HG03575 (cell line): ENCODE data around the gene RPL5.

Experiments used
- ATAC-seq: cut with Tn5 transposase; IDR thresholded peaks from one replicate; pipeline ENCODE4 v1.9.1; 2021; ENCODE audit not compliant: unreplicated experiment, insufficient number of reproducible peaks, low FRiP score; ENCODE audit errors: extremely low read depth

Gene RPL5

DNA sequence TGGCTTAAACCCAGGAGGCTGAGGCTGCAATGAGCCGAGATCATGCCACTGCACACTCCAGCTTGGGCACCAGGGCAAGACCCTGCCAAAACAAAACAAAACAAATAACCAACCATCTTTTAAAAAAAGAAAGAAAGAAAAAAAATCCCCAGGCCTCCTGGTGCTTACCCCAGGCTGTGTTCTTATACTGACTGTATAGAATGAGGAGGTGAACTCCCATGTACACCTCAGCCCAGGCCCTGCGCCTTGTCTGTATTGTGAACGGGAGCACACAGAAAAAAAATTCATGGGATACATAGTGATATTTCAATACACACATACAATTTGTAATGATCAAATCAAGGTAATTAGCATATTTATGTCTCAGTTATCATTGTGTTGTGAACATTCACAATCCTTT lies 14.1 kb downstream of the RPL5 start:
- ATAC-seq: no peak

DNA sequence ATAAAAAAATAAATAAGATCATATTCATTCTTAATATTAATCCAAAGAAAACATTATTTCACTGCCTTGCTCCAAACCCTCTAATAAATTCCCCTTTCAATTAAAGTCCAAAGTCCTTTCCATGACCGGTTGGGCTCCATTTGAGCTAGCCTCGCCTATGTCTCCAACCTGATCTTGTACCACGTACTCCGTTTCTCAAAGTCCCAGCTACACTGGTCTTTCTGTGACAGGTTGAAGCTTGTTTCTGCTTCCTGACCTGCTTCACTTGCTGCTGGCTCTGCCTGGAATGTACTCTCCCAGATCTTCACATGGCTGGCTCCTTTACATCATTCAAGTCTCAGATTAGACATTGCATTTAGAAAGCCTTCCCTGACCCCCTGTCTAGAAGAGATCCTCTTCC lies 16.4 kb downstream of the RPL5 start:
- ATAC-seq: no peak

DNA sequence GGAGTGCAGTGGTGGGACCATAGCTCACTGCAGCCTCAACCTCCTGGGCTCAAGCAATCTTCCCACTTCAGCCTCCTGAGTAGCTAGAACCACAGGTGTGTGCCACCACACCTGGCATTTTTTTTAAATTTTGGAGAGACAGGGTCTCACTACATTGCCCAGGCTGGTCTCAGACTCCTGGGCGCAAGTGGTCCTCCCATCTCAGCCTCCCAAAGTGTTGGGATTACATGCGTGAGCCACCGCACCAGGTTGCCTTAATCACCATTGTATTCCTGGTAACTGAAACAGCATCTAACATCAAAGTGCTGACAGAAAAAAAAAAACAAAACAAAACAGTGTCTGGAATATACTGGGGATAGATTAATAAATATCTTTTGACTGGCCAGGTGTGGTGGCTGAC lies 18.2 kb downstream of the RPL5 start:
- no peak for ATAC-seq

DNA sequence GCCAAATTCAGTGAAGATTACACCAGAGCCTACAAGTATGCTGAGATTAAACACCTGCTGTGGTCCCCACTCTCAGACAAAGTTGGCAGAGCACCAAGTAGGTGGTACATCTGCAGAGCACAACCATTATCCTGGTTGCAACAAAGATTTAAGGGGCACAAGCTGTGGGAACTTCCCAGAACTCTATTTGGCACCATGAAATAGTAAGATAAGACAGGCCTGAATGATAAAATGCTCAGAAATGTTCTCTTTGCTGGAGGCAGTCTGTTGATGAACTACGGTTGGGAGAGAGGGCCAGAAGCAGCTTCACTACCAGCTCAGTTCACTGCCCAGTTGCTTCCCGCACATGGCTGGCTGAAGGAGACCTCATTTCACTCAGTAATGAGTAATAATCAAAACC lies 19.9 kb downstream of the RPL5 start:
- no peak for ATAC-seq

DNA sequence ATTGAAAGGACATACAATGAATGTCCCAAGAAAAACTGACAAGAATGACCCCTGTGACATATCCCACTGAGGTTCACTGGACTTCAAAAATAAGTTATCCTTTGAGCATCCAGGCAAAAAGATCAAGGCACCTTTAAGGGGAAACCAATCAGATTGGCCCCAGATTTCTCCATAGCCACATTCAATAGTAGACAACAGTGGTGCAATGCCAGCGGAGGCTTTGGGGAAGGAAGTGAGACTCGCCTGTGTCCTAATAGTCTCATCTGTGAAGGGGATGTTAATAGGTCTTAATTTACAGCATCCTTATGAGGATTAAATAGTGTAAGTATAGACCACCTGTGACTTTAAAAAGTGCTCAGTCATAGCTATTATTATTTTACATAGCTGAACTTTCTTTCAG lies 21.5 kb downstream of the RPL5 start:
- ATAC-seq: no peak

DNA sequence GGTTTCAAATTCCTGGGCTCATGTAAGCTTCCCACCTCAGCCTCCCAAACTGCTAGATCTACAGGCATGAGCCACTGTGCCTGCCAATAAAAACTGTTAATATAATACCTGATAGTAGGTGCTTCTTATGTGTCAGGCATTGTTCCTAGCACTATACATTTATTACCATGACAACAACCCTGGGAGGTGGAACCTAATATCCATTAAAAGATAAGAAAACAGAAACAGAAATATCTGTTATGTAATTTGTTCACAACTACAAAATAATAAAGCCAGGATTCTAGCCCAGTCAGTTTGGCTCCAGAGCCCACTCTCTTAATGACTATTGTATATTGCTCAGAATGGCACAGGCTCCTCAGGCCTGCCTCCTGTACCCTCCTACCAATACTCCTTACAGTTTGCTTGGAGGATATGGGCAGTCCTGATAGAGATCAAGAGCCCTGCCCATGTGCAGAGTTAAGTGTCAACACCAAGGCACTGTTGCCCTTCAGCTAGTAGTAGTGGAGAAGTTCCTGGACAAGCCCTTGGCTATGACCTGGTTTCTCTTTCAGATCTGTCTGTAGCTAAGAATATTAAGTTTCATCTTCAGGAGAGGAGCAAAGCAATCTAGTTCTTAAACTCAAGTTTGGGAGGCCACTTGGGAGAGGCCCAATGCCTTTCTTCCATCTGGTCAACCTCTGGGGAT lies 22.4 kb downstream of the RPL5 start:
- no peak for ATAC-seq

DNA sequence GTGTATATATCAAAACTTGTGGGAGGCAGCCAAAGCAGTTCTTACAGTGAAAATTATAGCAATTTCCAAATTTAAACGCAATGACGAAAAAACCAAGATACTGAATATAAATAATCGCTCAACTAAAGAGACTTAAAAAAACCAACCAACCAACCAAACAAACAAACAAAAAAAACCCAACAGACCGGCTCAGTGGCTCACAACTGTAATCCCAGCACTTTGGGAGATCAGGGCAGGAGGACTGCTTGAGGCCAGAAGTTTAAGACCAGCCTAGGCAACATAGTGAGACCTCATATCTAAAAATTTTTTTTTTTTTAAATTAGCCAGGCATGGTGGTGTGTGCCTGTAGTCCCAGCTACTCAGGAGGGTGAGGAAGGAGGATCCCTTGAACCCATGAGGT lies 23.4 kb downstream of the RPL5 start:
- ATAC-seq: no peak

DNA sequence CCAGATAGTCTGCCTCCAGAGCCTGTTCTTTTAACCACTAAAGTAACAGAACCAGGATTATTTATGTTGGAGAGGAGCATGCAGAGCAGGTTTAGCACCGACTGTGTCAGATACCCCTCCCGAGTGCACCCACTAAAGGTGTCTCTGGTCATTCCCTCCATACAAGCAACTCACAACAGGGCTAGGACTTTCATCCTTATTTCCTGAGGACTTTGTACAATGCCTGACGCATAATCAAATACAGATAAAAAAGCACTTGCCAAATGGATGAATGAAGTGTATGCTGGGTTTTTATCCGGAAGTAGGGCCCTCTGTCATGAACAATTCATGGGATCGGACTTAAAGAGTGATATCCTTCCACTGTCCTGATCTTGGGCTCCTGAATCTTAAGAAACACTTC lies 26.0 kb downstream of the RPL5 start:
- no peak for ATAC-seq

DNA sequence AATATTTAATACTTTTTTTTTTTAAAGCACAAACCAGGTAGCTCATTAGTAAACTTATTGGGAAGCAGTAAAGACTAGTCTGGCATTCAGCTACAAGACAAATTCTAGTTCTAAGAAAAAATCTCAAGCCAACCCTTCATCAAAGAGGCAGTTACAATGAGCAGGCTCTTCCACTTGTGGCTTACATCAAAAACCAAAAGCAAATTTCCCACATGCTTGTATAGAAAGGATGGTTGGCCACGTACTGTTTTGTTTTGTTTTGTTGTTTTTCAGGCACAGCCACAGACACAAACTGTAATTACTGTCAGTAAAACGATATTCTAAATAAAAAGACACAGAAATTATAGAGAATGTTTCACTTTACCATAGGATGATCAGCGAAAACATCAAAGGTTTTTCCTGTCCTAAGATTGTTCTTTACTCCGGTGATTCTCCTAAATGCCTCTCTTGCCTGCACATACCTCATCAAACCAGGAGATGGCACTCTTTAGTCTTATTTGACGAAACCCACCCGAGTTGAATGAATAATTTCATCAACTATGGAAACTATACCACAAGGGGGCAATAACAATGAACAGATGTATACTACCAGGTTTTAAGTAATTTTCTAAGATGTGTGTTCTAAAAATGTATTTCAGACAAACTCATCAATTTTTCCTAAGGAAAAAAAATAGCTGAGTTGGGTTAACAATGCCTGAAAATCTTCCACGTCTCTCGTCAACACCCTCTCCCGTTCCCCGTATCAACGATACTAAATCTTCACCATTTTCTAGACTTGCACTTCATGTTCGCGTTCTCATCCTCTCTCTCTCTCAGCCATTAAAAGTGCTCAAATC lies 26.9 kb downstream of the RPL5 start:
- no peak for ATAC-seq

DNA sequence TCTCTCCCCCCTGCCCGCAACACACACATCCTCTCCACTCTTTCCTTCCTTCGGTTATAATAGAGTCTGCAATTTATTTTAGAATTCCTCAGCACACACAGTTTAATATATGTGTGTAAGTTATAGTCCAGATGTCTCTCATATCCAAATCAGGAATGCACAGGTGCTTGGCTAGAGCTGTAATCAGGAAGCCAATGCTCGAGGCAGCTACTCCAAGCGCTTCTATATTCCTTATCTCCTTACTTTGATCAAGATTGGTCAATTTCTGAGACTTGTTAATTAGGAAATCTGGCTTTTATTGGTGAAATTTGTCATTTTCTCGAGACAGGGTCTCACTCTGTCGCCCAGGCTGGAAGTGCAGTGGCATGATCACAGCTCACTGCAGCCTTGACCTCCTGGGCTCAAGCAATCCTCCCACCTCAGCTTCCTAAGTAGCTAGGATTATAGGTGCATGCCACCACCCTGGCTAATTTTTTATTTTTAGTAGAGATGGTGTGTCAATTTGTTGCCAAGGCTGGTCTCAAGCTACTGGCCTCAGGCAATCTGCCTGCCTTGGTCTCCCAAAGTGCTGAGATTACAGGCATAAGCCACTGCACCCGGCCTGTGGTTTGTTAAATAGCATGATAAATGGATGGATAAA lies 27.7 kb downstream of the RPL5 start:
- no peak for ATAC-seq

DNA sequence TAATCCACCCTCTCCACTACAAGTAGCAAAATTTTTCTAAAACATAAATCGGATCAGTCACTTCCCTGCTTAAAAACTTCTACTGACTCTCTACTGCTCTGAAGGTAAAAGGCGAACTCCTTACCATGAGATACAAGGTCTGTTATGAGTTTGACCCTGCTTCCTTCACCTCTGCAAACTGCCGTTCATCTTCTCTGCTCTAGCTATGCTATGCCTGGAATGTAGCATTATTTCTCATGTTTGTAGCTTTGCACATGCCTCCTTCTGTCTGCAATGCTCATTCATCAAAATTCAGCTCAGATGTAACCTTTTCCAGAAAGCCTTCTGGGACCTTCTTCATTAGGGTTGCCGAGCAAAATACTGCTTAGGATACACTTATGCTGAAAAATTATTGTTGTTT lies 30.8 kb downstream of the RPL5 start:
- ATAC-seq: no peak

DNA sequence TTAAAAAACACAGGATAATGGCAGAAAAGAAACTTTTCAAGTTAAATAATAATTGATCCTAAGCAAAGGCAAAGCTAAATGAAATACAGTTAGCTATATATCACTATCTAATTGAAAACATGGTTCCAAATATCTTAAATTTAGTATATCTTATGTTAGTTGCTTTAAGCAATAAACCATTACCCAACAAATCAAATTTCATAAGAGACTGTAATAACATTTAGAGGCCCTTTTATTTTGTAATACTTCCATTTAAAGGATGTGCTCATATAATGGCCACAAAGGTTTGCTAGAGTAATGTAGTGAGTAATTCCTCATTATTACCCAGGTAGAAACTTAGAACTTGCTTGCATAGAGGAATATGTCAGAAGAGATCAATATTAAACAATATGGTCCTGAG lies 32.3 kb downstream of the RPL5 start:
- ATAC-seq: no peak

DNA sequence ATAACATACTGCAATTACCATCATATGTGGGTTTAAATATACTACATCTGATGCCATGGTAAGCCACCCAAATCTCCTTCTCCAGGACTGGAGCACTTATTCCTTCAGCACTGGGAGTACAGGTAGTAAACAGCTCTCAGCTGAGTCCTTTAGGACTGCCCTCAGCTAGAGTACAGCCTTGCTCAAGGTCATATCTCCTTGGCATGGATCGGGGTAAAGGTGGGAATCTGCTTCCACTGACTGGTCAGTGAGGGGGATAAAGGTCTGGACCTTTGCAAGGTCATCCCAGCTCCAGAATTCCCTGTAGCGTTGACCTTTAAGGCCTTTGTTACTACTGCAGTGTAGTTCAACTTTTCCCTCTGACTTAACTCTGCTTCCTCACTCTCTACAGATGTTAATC lies 38.8 kb downstream of the RPL5 start:
- no peak for ATAC-seq

DNA sequence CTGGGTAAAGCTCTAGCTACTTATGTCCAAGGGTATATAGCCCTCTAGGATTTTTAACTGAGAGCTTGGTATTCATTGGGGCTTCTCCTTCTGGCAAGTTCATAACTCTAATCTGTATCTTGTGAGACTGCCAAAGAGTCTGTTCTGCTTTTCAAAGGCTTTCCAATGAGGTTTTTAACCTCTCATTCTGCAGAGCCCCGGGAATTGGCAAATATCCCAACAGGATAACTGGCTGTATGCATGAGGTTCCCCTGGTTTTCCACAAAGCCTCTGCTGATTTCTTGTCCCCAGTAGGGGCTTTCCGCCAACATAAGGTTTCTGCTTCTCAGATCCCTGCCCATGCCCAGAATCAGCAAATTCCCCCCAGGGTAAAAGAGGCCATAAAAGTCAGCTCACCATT lies 40.9 kb downstream of the RPL5 start:
- no peak for ATAC-seq

DNA sequence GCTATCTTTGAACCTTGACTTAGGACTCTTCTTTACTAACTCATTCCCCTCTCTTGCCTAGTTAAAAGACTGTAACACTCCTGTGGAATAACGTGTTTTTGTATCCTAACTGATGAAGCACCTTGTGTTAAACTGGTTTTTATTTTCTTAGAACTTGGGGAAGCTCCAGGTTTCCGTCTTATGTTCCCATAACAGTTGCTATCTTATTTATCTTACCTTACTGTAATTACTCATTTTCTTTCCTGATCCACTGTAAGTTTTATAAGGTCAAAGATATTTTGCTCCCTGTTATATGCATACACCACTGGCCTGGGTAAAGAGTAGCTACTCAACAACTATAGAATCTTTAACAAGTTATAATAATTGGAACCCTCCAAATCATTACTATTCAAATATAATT lies 43.1 kb downstream of the RPL5 start:
- no peak for ATAC-seq

DNA sequence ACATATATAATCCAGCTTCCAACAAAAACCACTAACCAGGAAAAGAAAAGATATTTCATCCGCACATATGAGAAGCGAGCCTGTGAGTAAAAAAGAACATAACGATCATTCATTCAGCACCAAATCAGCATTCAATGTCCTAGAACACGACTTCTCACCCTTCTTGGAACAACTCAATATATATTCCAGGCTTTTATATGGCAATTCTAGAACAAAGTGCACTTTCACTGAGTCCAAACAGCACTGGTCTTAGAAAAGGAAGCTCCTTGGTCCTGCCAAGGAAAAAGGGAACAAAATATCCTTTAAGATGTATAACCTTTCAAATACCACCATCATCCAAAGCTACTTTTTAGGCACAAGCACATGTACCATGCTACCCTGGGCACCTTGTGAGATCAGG lies 44.5 kb downstream of the RPL5 start:
- ATAC-seq: no peak

DNA sequence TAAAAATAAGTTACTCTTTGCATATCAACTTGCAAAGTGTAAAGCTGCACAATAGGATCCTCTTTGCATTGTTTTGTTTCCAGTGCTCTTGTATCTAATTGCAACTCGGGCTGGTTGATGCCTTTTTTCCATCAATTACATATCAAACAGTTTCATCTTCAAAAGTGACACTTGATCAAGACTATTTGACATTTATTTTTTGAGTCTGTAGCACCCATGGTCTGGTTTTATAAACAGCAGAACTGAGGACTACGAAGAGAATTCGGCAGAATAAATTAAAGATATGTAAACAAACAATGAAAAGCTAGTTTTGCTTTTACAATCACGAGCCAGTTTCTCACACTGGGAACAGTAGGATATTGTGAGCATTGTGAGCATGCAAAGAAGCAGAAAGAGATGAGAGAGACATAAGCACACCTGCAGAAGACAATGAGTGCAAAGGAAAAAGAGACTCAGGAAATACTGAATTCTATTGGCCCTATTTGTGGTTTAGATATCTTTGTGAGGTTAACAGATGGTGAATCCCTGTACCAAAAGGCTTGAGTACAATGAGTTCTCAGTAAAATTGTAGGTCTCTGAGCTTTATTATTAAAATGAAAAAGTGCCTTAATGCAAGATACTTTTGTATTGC lies 45.4 kb downstream of the RPL5 start:
- no peak for ATAC-seq

DNA sequence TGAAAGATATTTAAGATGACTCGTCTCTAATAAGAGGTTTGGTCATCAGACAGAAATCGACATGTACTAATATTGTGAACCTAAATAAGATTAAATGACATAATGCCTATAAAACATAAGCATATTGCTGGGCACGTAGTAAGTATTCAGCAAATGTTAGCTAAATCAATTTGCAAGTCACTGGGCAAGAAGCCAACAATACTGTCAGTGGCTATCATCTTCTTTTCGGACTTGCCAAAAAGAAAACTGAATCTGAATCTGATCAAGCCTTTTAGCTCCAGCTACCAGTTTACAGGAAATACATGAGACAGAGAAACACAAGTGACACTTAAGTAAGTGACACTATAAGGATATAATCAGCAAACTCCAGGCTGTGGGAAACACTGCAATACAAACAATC lies 46.0 kb downstream of the RPL5 start:
- ATAC-seq: no peak

DNA sequence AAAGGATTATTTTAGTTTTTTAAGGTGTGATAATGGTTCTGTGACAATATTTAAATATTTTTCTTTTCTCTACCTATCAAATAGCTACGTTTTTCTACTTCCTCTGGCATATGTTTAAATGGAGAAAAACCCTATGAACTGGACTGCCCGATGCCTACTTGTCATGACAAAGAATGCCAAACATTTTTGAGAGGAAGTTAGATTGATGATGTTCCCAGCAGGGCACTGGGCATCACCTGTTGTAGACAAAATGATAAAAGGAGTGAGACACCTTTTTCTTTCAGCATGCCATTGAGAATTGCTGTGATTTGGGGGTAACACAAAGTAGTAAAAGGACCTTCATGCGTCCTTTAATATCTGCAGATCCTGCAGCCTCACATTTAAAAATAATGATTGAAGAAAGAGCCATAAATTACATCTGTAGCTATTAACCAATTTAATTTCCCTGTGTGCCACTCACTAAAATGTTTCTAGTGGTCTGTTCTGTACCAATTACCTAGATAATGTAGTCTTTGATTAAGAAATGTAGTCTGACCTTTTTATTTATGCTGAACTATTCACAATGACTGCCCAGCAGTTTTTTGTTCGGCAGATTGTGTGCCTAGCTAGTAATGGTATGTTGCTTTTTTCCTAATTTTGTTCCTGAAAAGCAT lies 47.6 kb downstream of the RPL5 start:
- no peak for ATAC-seq
